Measurements from ENCODE around the gene EXOC8.
"Not testable (repeated sequence)": the region's sequence is repeated elsewhere in the genome, so short reads cannot be mapped to it uniquely, and the experiment has no call there.

Gene EXOC8

GRCh38 chr1:231351816-231352215 lies 14.2 kb upstream of the EXOC8 start:
- no peak for DNase-seq (ENCODE audit: low read depth)

- not testable (repeated sequence) for DNase-seq (ENCODE audit: low read depth)
Observed at GRCh38 chr1:231348856-231349255, 11.2 kb upstream of the EXOC8 start.

GRCh38 chr1:231348442-231348841 lies 10.8 kb upstream of the EXOC8 start:
- DNase-seq (ENCODE audit: low read depth), result no peak

- no peak for DNase-seq (ENCODE audit: low read depth)
Observed at GRCh38 chr1:231347961-231348360, 10.3 kb upstream of the EXOC8 start.

GRCh38 chr1:231340328-231341013 lies 2.8 kb upstream of the EXOC8 start:
- DNase-seq (ENCODE audit: low read depth), result no peak

- DNase-seq (ENCODE audit: low read depth), result no peak
Observed at GRCh38 chr1:231338270-231339128, 847 bp upstream of the EXOC8 start, which contains the start of gene SPRTN. TSS of gene SPRTN (plus strand) at chr1:231338293. CDS start at chr1:231338384, 91 bp downstream.

- no peak for DNase-seq (ENCODE audit: low read depth)
Observed at GRCh38 chr1:231337043-231337471, 595 bp downstream of the EXOC8 start.

- DNase-seq (ENCODE audit: low read depth), result no peak
Observed at GRCh38 chr1:231335663-231336602, 1.7 kb downstream of the EXOC8 start.

GRCh38 chr1:231334952-231335351 lies 2.7 kb downstream of the EXOC8 start:
- DNase-seq (ENCODE audit: low read depth), result no peak

GRCh38 chr1:231334079-231334666 lies 3.5 kb downstream of the EXOC8 start:
- no peak for DNase-seq (ENCODE audit: low read depth)

GRCh38 chr1:231332761-231333160 lies 4.9 kb downstream of the EXOC8 start:
- DNase-seq (ENCODE audit: low read depth), result no peak

GRCh38 chr1:231329483-231329882 lies 8.2 kb downstream of the EXOC8 start:
- no peak for DNase-seq (ENCODE audit: low read depth)

- no peak for DNase-seq (ENCODE audit: low read depth)
Observed at GRCh38 chr1:231327617-231328016, 10.0 kb downstream of the EXOC8 start.

GRCh38 chr1:231326248-231326647 lies 11.4 kb downstream of the EXOC8 start:
- no peak for DNase-seq (ENCODE audit: low read depth)

- no peak for DNase-seq (ENCODE audit: low read depth)
Observed at GRCh38 chr1:231324660-231325059, 13.0 kb downstream of the EXOC8 start.

- no peak for DNase-seq (ENCODE audit: low read depth)
Observed at GRCh38 chr1:231322880-231323530, 14.6 kb downstream of the EXOC8 start.

- no peak for DNase-seq (ENCODE audit: low read depth)
Observed at GRCh38 chr1:231319080-231319479, 18.6 kb downstream of the EXOC8 start.

- no peak for DNase-seq (ENCODE audit: low read depth)
Observed at GRCh38 chr1:231318568-231318967, 19.1 kb downstream of the EXOC8 start.

- DNase-seq (ENCODE audit: low read depth), result no peak
Observed at GRCh38 chr1:231318015-231318355, 19.7 kb downstream of the EXOC8 start.

- DNase-seq (ENCODE audit: low read depth), result no peak
Observed at GRCh38 chr1:231317306-231318014, 20.2 kb downstream of the EXOC8 start.

- DNase-seq (ENCODE audit: low read depth), result no peak
Observed at GRCh38 chr1:231315887-231316286, 21.8 kb downstream of the EXOC8 start.

Measured in HS-5 (cell line).